Hepatocyte (in vitro differentiated cells): ENCODE measurements around the gene ITSN1. TPM values are rescaled to one million over a fixed set of nuclear protein-coding genes. Genes with fewer than 3 reads are reported as not detected.

Experiments
- DNase-seq: peaks from one replicate; pipeline ENCODE4 v3.0.0-alpha.2; 2016; ENCODE audit warnings: low spot score
- H2AFZ ChIP-seq: fragments of 200-600 bp; sonication (generic); 2 replicates; pipeline ENCODE4 v1.6.0; 2016; ENCODE audit warnings: antibody characterized with exemption, mild to moderate bottlenecking
- H3K27ac ChIP-seq: fragments of 200-600 bp; sonication (generic); 2 replicates; pipeline ENCODE4 v1.5.1; 2016; ENCODE audit warnings: mild to moderate bottlenecking
- H3K27me3 ChIP-seq: fragments of 200-600 bp; sonication (generic); 2 replicates; pipeline ENCODE4 v1.6.1; 2016
- H3K36me3 ChIP-seq: fragments of 200-600 bp; sonication (generic); replicated peaks from 2 replicates; pipeline ENCODE4 v1.5.1; 2016; ENCODE audit warnings: low read depth; ENCODE audit not compliant: insufficient read depth
- H3K4me1 ChIP-seq: fragments of 200-600 bp; sonication (generic); 2 replicates; pipeline ENCODE4 v1.5.1; 2016; ENCODE audit warnings: mild to moderate bottlenecking, moderate library complexity; ENCODE audit not compliant: insufficient read depth
- H3K4me2 ChIP-seq: fragments of 200-600 bp; sonication (generic); 2 replicates; pipeline ENCODE4 v1.6.0; 2016
- H3K4me3 ChIP-seq: fragments of 200-600 bp; sonication (generic); 2 replicates; pipeline ENCODE4 v1.5.1; 2016; ENCODE audit warnings: mild to moderate bottlenecking
- H3K79me2 ChIP-seq: fragments of 200-600 bp; sonication (generic); 2 replicates; pipeline ENCODE4 v1.6.0; 2017; ENCODE audit warnings: mild to moderate bottlenecking
- H3K9me2 ChIP-seq: fragments of 200-600 bp; sonication (generic); replicated peaks from 2 replicates; pipeline ENCODE4 v1.6.0; 2017; ENCODE audit warnings: mild to moderate bottlenecking; ENCODE audit not compliant: insufficient read depth
- H3K9me3 ChIP-seq: fragments of 200-600 bp; sonication (generic); 2 replicates; pipeline ENCODE4 v1.5.1; 2016; ENCODE audit warnings: low read depth, mild to moderate bottlenecking
- H4K20me1 ChIP-seq: fragments of 200-600 bp; sonication (generic); 2 replicates; pipeline ENCODE4 v1.6.0; 2016; ENCODE audit warnings: mild to moderate bottlenecking; ENCODE audit not compliant: insufficient read depth, poor library complexity, severe bottlenecking
- EZH2 ChIP-seq: fragments of 200-600 bp; sonication (generic); IDR thresholded peaks from 2 replicates; pipeline ENCODE4 v1.6.1; 2016; ENCODE audit warnings: antibody characterized with exemption, mild to moderate bottlenecking, borderline replicate concordance
- EZH2phosphoT487 ChIP-seq: fragments of 200-600 bp; sonication (generic); IDR thresholded peaks from one replicate; pipeline ENCODE4 v1.6.1; 2018; ENCODE audit warnings: antibody characterized with exemption, mild to moderate bottlenecking, low read depth, moderate library complexity; ENCODE audit not compliant: unreplicated experiment, severe bottlenecking
- WGBS: methylation state at CpG from one replicate; pipeline ENCODE4 v1.1.6; 2016; ENCODE audit warnings: low lambda C conversion rate; ENCODE audit errors: missing lambda C conversion rate; 5-methylcytosine and 5-hydroxymethylcytosine counted together
- polyA plus RNA-seq: library from polyadenylated mRNA; unstranded; fragments of >200 nt; fragmentation: Nextera tagmentation; extraction: Ambion mirVana; gene quantifications from 2 replicates; pipeline ENCODE4 v1.2.1, GENCODE V29; 2016
- total RNA-seq: library from RNA; depleted of rRNA; stranded (reverse); fragments of >200 nt; gene quantifications from 2 replicates; pipeline ENCODE4 v1.2.3, GENCODE V29; 2014
- TF ChIP-seq, protein P1 (sequence below): fragments of 200-600 bp; sonication (generic); IDR thresholded peaks from 2 replicates; pipeline ENCODE4 v1.5.1; 2016; ENCODE audit warnings: antibody characterized with exemption, mild to moderate bottlenecking; ENCODE audit not compliant: poor library complexity

The ITSN1 gene
- total and polyA plus RNA-seq, 2 experiments from 2014 or later = 43.6 to 46.0 TPM

DNA sequence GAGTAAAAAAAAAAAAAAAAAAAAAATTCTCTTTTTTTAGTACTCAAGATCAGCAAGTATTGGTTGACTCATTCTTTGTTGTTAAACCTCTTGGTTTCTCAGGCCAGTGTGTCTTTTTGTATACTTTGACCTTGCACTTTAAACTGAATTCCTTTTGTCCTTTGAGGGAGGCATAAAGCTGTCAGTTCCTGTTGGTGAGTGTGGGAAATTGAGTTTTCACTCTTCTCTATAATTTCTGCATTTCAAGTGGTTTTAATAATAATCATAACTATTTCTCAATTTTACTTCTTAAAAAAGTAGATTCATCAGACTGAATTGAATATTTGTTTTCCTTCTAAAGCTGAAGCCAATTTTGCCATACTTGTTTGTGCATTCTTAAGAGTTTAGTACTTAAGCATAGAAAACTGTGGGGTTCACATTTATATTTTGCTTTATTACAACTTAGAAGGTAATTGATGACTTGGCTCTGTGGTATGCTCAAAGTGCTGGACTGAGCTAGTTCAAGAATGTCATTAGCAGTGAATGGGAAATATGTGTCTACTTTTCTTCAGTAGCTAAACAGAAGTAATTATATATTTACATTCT lies 43.4 kb downstream of the ITSN1 start:
- Histone ChIP-seq H3K27me3 (no peaks in the 10 kb centered on the region), H4K20me1 (peaks cover 14% of the 10 kb centered on the region), H3K4me1 (peaks cover 46% of the 10 kb centered on the region)

DNA sequence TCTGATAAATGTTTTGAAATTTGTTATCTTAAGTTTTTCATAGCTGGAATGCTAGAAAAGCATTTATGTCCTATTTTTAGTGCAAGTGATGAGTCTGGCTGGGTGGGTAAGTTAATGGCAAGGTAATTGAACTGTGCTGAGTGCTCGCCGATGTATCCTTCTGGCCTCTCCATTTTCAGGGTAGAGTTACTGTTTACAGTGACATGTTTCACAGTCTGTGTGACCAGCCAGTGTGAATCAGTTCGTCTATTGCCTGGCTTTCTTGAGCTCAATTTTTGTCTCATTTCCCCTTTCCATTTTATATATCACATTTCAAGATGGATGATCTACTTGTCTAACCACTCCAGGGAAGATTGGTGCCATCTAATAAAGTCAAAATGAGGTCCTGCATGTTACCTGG lies 44.1 kb downstream of the ITSN1 start:
- H3K36me3 ChIP-seq = no peaks in the 10 kb centered on the region
- no peaks in the 10 kb centered on the region for H3K9me2 ChIP-seq
- H3K4me2 ChIP-seq = peak overlapping the region; percentile 61
- no peak for TF ChIP-seq EZH2
- TF ChIP-seq EZH2phosphoT487 = no peak
- TF ChIP-seq, protein P1, sequence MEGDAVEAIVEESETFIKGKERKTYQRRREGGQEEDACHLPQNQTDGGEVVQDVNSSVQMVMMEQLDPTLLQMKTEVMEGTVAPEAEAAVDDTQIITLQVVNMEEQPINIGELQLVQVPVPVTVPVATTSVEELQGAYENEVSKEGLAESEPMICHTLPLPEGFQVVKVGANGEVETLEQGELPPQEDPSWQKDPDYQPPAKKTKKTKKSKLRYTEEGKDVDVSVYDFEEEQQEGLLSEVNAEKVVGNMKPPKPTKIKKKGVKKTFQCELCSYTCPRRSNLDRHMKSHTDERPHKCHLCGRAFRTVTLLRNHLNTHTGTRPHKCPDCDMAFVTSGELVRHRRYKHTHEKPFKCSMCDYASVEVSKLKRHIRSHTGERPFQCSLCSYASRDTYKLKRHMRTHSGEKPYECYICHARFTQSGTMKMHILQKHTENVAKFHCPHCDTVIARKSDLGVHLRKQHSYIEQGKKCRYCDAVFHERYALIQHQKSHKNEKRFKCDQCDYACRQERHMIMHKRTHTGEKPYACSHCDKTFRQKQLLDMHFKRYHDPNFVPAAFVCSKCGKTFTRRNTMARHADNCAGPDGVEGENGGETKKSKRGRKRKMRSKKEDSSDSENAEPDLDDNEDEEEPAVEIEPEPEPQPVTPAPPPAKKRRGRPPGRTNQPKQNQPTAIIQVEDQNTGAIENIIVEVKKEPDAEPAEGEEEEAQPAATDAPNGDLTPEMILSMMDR = no peak
- H3K4me3 ChIP-seq = no peak overlapping the region
- peak overlapping the region; percentile 79 for H3K27ac ChIP-seq
- H3K4me1 ChIP-seq = peaks cover 48% of the 10 kb centered on the region
- H3K27me3 ChIP-seq = no peaks in the 10 kb centered on the region
- H2AFZ ChIP-seq = no peak overlapping the region
- H4K20me1 ChIP-seq = peaks cover 14% of the 10 kb centered on the region
- H3K79me2 ChIP-seq = peaks cover 84% of the 10 kb centered on the region
- no peaks in the 10 kb centered on the region for H3K9me3 ChIP-seq
- 62% methylated on average over 3 of the region's 3 CpGs for WGBS
- DNase-seq = no peak

More for the DNA sequence above, 43.4 kb downstream of the ITSN1 start:
- H3K4me2 ChIP-seq = peak overlapping the region; percentile 61
- no peak overlapping the region for H2AFZ ChIP-seq
- DNase-seq = no peak
- H3K36me3 ChIP-seq = no peaks in the 10 kb centered on the region
- TF ChIP-seq EZH2 = no peak
- no peak for TF ChIP-seq EZH2phosphoT487
- TF ChIP-seq, protein P1 = no peak
- H3K9me2 ChIP-seq = no peaks in the 10 kb centered on the region
- H3K9me3 ChIP-seq = no peaks in the 10 kb centered on the region
- H3K4me3 ChIP-seq = no peak overlapping the region
- H3K27ac ChIP-seq = peak overlapping the region; percentile 79
- H3K79me2 ChIP-seq = peaks cover 84% of the 10 kb centered on the region

DNA sequence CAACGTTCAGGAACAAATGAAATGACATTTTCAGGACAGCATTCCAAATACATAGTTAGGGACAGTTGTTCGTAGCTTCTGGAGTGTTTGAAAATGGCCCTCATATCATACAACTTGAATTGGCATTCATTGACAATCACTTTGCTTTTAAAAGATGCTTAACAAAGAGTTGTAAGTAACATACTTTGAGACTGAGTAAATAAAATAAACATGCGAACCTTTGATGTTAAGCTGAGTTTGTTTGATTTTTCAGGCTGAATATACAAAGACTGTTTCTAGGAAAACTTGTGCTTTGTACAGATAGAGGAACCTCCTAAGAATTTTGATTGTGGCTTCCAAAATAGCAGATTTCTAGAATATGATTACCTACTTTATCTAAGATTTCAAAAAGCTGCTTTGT lies 45.3 kb downstream of the ITSN1 start:
- no peaks in the 10 kb centered on the region for H3K9me2 ChIP-seq
- peaks cover 48% of the 10 kb centered on the region for H3K4me1 ChIP-seq
- no peaks in the 10 kb centered on the region for H3K36me3 ChIP-seq
- WGBS = 44% methylated on average over 3 of the region's 3 CpGs
- TF ChIP-seq, protein P1 = no peak
- TF ChIP-seq EZH2phosphoT487 (no peak), EZH2 (no peak)
- H4K20me1 ChIP-seq = peaks cover 14% of the 10 kb centered on the region
- no peak overlapping the region for H3K4me3 ChIP-seq
- H3K79me2 ChIP-seq = peaks cover 84% of the 10 kb centered on the region
- H3K9me3 ChIP-seq = no peaks in the 10 kb centered on the region
- H2AFZ ChIP-seq = no peak overlapping the region
- peak overlapping the region; percentile 21 for H3K27ac ChIP-seq
- no peak overlapping the region for H3K4me2 ChIP-seq
- H3K27me3 ChIP-seq = no peaks in the 10 kb centered on the region
- no peak for DNase-seq

DNA sequence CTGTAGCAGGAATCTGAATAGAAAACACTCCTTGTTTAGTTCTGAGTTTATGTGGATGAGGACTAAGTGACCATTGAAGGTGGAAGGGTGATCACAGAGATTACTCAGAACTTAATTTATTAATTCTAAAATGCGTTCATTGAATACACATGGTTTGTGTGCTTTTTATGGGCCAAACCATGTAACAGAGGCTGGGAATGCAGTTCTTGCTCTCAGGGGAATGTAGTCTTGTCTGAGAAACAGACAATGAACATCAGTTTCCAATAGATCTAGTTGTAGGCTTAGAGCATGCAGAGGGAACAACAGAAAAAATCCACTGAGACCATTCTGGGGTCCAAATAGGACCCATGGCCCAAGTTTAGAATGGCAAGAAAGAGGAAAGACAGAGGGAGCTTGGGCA lies 46.1 kb downstream of the ITSN1 start:
- no peak overlapping the region for H3K27ac ChIP-seq
- TF ChIP-seq EZH2phosphoT487 = no peak
- H3K4me3 ChIP-seq = no peak overlapping the region
- WGBS = 60% methylated on average over 1 of the region's 1 CpG
- no peak for DNase-seq
- H3K79me2 ChIP-seq = peaks cover 85% of the 10 kb centered on the region
- no peaks in the 10 kb centered on the region for H3K9me3 ChIP-seq
- no peak overlapping the region for H3K4me2 ChIP-seq
- peaks cover 48% of the 10 kb centered on the region for H3K4me1 ChIP-seq
- no peaks in the 10 kb centered on the region for H3K9me2 ChIP-seq
- H3K27me3 ChIP-seq = no peaks in the 10 kb centered on the region
- no peaks in the 10 kb centered on the region for H3K36me3 ChIP-seq
- no peak overlapping the region for H2AFZ ChIP-seq
- H4K20me1 ChIP-seq = peaks cover 16% of the 10 kb centered on the region
